Measurements from ENCODE around the gene UBXN7. TPM values are rescaled to one million over a fixed set of nuclear protein-coding genes. Genes with fewer than 3 reads are reported as not detected.
"Not testable (repeated sequence)": the region's sequence is repeated elsewhere in the genome, so short reads cannot be mapped to it uniquely, and the experiment has no call there.

The UBXN7 gene
- total RNA-seq, 1 donor from 2014 or later, result 86.7 TPM

GRCh38 chr3:196445391-196445790 lies 13.2 kb upstream of the UBXN7 start:
- not testable (repeated sequence) for H3K36me3 Mint-ChIP-seq (ENCODE audit: unreplicated experiment); H3K27me3 Mint-ChIP-seq (ENCODE audit: unreplicated experiment); H3K9me3 Mint-ChIP-seq (ENCODE audit: unreplicated experiment); H3K4me3 Mint-ChIP-seq (ENCODE audit: unreplicated experiment); DNase-seq (ENCODE audit: extremely low spot score, unreplicated experiment); H3K4me1 Mint-ChIP-seq (ENCODE audit: unreplicated experiment); H3K27ac Mint-ChIP-seq (ENCODE audit: unreplicated experiment)
- TF ChIP-seq CTCF (IDR thresholded peaks at IDR 0.05), result peak; percentile 8

GRCh38 chr3:196444500-196444894 lies 12.3 kb upstream of the UBXN7 start:
- H3K4me1 Mint-ChIP-seq (ENCODE audit: unreplicated experiment), result peaks cover 12% of the 10 kb centered on the region
- no peaks in the 10 kb centered on the region for H3K27me3 Mint-ChIP-seq (ENCODE audit: unreplicated experiment)
- no peak overlapping the region for H3K27ac Mint-ChIP-seq (ENCODE audit: unreplicated experiment)
- H3K9me3 Mint-ChIP-seq (ENCODE audit: unreplicated experiment), result no peaks in the 10 kb centered on the region
- H3K36me3 Mint-ChIP-seq (ENCODE audit: unreplicated experiment), result no peaks in the 10 kb centered on the region
- TF ChIP-seq CTCF (IDR thresholded peaks at IDR 0.05), result no peak
- DNase-seq (ENCODE audit: extremely low spot score, unreplicated experiment), result no peak
- no peak overlapping the region for H3K4me3 Mint-ChIP-seq (ENCODE audit: unreplicated experiment)

- no peak for DNase-seq (ENCODE audit: extremely low spot score, unreplicated experiment)
- no peaks in the 10 kb centered on the region for H3K27me3 Mint-ChIP-seq (ENCODE audit: unreplicated experiment)
- no peak overlapping the region for H3K27ac Mint-ChIP-seq (ENCODE audit: unreplicated experiment)
- no peaks in the 10 kb centered on the region for H3K36me3 Mint-ChIP-seq (ENCODE audit: unreplicated experiment)
- TF ChIP-seq CTCF (IDR thresholded peaks at IDR 0.05), result no peak
- H3K9me3 Mint-ChIP-seq (ENCODE audit: unreplicated experiment), result no peaks in the 10 kb centered on the region
- H3K4me1 Mint-ChIP-seq (ENCODE audit: unreplicated experiment), result peaks cover 16% of the 10 kb centered on the region
- H3K4me3 Mint-ChIP-seq (ENCODE audit: unreplicated experiment), result no peak overlapping the region
Observed at GRCh38 chr3:196440696-196441095, 8.5 kb upstream of the UBXN7 start.

GRCh38 chr3:196440041-196440537 lies 7.9 kb upstream of the UBXN7 start:
- H3K27ac Mint-ChIP-seq (ENCODE audit: unreplicated experiment), result peak overlapping the region; percentile 60
- H3K4me3 Mint-ChIP-seq (ENCODE audit: unreplicated experiment), result no peak overlapping the region
- no peaks in the 10 kb centered on the region for H3K9me3 Mint-ChIP-seq (ENCODE audit: unreplicated experiment)
- no peak for DNase-seq (ENCODE audit: extremely low spot score, unreplicated experiment)
- no peaks in the 10 kb centered on the region for H3K27me3 Mint-ChIP-seq (ENCODE audit: unreplicated experiment)
- no peak for TF ChIP-seq CTCF (IDR thresholded peaks at IDR 0.05)
- peaks cover 16% of the 10 kb centered on the region for H3K4me1 Mint-ChIP-seq (ENCODE audit: unreplicated experiment)
- H3K36me3 Mint-ChIP-seq (ENCODE audit: unreplicated experiment), result no peaks in the 10 kb centered on the region

- no peaks in the 10 kb centered on the region for H3K9me3 Mint-ChIP-seq (ENCODE audit: unreplicated experiment)
- no peaks in the 10 kb centered on the region for H3K27me3 Mint-ChIP-seq (ENCODE audit: unreplicated experiment)
- peak overlapping the region; percentile 77 for H3K27ac Mint-ChIP-seq (ENCODE audit: unreplicated experiment)
- peak overlapping the region; percentile 73 for H3K4me3 Mint-ChIP-seq (ENCODE audit: unreplicated experiment)
- H3K36me3 Mint-ChIP-seq (ENCODE audit: unreplicated experiment), result peaks cover 2% of the 10 kb centered on the region
- peaks cover 24% of the 10 kb centered on the region for H3K4me1 Mint-ChIP-seq (ENCODE audit: unreplicated experiment)
- no peak for TF ChIP-seq CTCF (IDR thresholded peaks at IDR 0.05)
- DNase-seq (ENCODE audit: extremely low spot score, unreplicated experiment), result no peak
Observed at GRCh38 chr3:196431181-196432136, 768 bp downstream of the UBXN7 start.
